GM21381 (cell line): Measurements from ENCODE around the gene TGM2.

Experiments used
- ATAC-seq: cut with Tn5 transposase; IDR thresholded peaks from one replicate; pipeline ENCODE4 v1.9.1; 2021; ENCODE audit warnings: mild to moderate bottlenecking, moderate library complexity; ENCODE audit not compliant: unreplicated experiment

The TGM2 gene

GRCh38 chr20:38162878-38163875 is 1.9 kb downstream of the TGM2 start:
- no peak for ATAC-seq

- ATAC-seq, result no peak
Measured at GRCh38 chr20:38162149-38162548, 2.9 kb downstream of the TGM2 start.

DNA sequence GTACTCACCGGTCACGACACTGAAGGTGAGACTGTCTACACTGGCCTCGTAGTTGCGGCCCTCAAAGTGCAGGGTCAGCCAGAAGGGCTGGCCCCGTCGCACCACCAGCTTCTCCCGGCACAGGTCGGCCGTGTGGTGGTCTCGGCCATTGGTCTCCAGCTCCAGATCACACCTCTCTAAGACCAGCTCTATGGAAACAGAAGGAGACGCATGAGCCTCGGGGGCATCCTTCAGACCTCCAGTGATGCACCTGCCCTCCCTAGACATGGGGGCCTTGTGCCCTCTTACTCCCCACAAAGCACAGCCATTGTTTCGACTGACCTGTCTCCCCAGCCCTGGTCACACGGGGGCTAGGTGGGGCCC is 3.7 kb downstream of the TGM2 start:
- ATAC-seq, result no peak

- ATAC-seq, result no peak
Measured at GRCh38 chr20:38159957-38160756, 4.9 kb downstream of the TGM2 start.

- ATAC-seq, result no peak
Measured at GRCh38 chr20:38159566-38159956, 5.5 kb downstream of the TGM2 start.

DNA sequence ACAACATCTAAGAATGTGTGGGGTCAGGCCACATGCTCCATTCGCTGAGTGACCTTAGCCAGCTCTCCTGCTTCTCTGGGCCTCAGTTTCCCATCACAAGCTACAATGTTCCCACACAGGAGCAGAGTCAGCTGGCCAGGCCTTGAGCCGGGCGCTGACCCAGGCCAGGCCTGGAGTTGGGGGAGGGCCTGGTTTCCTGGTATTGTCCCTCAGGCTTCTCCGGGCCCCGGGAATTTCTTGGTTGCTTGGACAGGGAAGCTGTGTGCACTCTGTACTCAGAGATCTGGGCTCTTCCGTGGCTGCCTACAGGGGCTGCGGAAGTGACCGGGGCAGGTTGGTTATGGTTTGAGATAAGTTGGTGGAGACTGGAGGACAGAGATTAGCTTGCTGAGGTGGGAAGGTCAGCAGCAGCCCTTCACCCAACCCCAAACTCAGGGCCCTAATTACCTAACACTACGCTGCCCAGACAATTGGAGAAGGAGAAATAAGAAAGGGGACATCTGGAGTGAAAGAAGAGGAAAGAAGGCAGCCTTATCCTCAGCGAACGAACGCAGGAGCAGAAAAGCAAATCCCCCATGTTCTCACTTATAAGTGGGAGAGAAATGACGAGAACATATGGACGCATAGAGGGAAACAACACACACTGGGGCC is 6.2 kb downstream of the TGM2 start:
- no peak for ATAC-seq

DNA sequence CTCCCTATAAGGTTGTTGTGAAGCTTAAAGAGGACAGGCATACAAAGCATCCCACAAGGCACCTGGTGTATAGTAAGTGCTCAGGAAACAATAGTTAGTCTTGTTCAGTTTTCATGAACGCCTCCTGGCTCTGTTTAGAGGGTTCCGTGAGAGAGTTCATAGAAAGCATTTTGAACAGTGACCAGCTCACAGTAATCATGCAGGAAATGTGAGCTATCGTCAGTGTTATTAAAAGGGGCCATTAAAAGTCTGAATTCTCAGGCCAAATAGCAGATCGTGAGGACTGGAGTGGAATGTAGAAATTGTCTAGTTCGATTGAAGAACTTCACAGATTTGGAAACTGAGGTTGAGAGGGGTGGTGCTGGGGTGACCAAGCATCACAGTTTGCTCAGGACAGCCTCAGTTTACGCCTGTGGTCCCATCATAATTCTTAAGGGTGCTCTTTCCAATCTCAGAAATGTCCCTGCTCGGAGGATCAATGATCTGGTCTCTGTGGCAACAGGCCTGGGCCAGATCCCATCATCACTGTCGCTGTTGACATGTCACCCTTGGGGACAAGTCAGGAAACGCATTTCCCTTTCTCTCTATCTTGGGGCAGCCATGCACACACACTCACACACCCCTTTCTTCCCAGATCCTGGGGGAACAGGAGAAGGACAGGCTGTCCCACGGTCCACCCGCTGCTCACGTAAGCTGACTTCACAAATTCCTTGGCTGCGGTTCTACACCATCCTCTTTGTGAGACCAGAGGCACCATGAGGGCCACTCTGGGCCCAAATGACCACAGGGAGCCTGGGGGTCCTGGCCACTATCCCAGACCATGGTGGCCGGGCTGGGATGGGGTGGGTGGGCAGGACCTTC is 7.2 kb downstream of the TGM2 start:
- no peak for ATAC-seq

GRCh38 chr20:38156888-38157634 is 8.0 kb downstream of the TGM2 start:
- no peak for ATAC-seq

GRCh38 chr20:38156280-38156679 is 8.8 kb downstream of the TGM2 start:
- ATAC-seq, result no peak

GRCh38 chr20:38155811-38156210 is 9.3 kb downstream of the TGM2 start:
- ATAC-seq, result no peak

DNA sequence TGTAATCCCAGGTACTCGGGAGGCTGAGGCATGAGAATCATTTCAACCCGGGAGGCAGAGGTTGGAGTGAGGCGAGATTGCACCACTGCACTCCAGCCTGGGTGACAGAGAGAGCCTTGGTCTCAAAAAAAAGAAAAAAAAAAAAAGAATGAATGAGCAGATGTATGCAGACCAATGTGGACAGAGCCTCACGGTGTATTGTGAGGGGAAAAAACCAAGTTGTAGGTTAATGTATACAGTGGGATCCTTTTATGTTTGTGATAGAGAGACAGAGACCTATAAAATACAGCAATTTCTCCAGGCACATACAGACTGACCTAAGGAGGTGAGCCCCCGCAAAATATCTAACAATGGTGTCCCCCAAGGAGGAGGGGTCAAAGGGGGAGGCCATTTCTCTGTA is 11.7 kb downstream of the TGM2 start:
- no peak for ATAC-seq

DNA sequence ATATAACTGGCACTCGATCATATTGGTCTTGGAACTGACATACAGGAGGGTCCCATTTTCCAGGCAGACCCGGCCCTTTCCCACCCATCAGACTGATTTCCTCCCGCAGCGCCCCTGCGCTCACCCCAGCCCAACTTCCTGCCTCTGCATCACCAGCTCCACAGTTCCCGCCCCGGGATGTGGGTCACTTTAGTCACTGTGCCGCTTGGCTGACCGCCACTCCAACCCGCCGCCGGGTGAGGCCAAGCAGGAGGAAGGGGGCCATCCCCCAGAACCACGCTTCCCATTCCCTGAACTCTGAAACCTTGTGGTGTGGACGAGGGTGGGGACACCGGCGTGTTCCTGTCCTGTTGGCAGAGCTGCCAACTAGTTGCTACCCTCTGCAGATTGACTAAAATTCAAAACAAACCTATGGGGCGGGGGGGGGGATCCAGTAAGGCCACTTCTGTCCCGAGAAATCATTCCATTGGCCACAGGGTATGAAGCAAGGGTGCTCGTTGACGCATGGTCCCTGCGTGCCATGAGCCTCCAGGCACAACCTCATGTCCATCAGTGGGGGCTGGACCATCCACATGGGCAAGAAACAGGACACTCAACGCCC is 12.3 kb downstream of the TGM2 start:
- peak; percentile 43 for ATAC-seq

DNA sequence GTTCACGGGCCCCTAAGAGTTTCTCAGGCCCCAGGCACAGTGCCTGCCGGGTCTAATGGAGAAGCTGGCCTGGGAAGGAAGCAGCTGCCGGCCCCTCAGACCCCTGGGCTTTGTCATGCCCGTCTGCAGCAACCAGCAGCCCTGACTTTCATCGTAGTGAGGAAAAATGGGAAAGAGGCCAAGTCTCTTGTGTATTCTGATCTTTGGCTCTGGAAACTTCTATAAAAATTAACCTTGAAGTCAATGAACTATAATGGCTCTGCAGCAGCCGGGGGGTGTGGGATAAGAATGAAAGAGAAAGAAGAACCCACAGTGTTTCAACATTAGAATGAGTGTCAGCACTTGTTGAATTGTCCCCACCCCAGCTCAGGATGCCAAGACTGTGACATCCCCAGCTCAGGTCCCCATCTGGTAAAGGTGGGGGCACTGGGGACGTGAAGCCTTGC is 12.9 kb downstream of the TGM2 start:
- peak; percentile 34 for ATAC-seq

DNA sequence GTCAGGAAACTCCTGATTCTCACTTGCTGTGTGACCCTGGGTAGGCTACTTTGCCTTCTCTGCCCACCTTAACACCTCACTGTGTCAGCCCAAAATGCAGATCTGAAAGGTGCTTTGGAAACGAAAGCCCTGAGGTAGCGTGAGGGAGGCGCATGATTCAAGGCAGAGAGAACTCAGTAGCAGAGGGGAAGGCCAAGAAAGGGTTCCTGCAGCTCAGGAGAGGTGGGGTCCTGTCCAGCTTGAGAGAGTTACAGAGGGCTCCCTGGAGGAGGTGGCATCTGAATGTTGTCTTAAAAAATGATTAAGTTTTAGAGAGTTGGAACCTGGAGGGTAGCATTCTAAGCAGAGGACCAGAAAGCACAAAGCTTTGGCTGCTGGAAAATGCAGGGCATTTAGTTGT is 13.6 kb downstream of the TGM2 start:
- ATAC-seq, result no peak

DNA sequence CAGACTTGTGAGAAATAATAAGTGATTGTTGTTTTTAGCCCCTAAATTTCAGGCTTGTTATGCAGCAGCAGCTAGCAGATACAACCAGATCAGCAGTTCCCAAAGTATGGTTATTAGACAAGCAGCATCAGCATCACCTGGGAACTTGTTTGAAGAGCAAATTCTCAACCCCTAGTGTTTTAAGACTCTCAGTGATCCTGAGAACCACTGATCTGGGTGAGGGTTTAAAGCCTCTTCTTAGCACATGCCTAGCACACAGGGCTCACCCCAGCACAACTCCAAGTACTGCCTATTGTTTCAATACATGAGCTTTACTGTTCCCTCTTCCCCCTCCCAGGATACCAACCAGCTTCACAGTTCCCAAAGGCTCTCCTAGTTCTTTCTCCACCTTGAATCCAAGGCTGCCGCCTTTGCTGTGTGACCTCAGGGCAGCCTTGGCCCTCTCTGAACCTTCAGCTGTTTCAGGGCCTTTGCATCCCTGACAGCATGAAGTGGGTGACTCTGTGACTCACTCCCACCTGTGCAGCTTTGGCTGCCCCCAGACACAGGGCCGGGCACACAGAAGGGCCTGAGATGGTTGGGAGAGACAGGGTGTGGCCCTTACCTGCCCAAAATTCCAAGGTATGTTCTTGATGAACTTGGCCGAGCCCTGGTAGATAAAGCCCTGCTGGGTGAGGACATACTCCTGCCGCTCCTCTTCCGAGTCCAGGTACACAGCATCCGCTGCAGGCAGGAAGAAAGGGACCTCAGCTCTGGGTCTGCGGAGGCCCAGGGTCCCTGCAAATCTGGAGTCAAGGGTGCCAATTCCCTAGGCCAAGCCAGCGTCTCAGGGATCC is 14.5 kb downstream of the TGM2 start:
- ATAC-seq, result no peak

GRCh38 chr20:38148328-38149102 is 16.6 kb downstream of the TGM2 start:
- ATAC-seq, result no peak

GRCh38 chr20:38147751-38148150 is 17.3 kb downstream of the TGM2 start:
- ATAC-seq, result no peak

DNA sequence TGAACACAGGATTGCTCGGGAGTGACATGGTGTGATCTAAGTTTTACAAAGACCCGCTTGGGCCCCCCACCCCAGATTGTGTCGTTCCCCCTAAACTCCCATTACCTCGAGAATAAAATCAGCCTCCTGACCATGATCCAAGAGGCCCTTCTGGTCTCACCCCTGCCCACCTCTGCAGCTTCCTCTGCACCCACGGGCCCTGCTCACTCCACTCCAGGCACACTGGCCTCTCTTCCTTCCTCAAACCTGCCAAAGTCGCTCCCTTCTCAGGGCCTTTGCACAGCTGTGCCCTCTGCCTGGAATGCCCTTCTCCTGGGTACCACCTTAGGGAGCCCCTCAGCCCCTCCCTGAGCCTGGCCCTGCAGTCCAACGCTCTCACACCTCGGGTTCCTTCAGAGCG is 17.9 kb downstream of the TGM2 start:
- no peak for ATAC-seq
